Suprapubic skin (tissue), 3 donors: ENCODE measurements around the gene OR2B6.
"Not testable (repeated sequence)": the region's sequence is repeated elsewhere in the genome, so short reads cannot be mapped to it uniquely, and the experiment has no call there.

Experiments
- POLR2AphosphoS5 ChIP-seq, 3 donors: sonication (generic); formaldehyde crosslinking; IDR thresholded peaks; one replicate each; pipeline ENCODE4 v1.6.1; 2017; ENCODE audit warnings: antibody characterized with exemption in 3 of 3
- TF ChIP-seq, protein P1 (sequence below), 2 donors: fragments of 200-600 bp in 1 of 2; fragments of 450-650 bp in 1 of 2; sonication (generic) in 1 of 2; IDR thresholded peaks; one replicate each; pipeline ENCODE4 v1.5.1; 2016 to 2019; ENCODE audit warnings: antibody characterized with exemption in 2 of 2, mild to moderate bottlenecking in 1 of 2, moderate library complexity in 1 of 2

DNA sequence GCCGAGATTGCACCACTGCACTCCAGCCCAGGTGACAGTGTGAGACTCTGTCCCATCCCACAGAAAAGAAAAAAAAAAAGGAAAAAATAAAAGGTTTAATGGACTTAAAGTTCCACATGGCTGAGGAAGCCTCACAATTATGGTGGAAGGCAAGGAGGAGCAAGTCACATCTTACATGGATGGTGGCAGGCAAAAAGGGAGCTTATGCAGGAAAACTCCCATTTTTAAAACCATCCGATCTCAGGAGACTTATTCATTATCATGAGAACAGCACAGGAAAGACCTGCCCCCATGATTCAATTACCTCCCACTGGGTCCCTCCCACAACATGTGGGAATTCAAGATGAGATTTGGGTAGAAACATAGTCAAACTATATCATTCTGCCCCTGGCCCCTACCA, 29.0 kb upstream of the OR2B6 start:
- TF ChIP-seq POLR2AphosphoS5 (IDR thresholded peaks at IDR 0.05) = not testable (repeated sequence)
- TF ChIP-seq, protein P1, sequence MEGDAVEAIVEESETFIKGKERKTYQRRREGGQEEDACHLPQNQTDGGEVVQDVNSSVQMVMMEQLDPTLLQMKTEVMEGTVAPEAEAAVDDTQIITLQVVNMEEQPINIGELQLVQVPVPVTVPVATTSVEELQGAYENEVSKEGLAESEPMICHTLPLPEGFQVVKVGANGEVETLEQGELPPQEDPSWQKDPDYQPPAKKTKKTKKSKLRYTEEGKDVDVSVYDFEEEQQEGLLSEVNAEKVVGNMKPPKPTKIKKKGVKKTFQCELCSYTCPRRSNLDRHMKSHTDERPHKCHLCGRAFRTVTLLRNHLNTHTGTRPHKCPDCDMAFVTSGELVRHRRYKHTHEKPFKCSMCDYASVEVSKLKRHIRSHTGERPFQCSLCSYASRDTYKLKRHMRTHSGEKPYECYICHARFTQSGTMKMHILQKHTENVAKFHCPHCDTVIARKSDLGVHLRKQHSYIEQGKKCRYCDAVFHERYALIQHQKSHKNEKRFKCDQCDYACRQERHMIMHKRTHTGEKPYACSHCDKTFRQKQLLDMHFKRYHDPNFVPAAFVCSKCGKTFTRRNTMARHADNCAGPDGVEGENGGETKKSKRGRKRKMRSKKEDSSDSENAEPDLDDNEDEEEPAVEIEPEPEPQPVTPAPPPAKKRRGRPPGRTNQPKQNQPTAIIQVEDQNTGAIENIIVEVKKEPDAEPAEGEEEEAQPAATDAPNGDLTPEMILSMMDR (IDR thresholded peaks at IDR 0.05) = not testable (repeated sequence)
